Ascending aorta (tissue), 2 donors: ENCODE data around the gene KCNN4. TPM values are rescaled to one million over a fixed set of nuclear protein-coding genes. Genes with fewer than 3 reads are reported as not detected.
A peak's percentile ranks its signal among the peaks of the same experiment; 100 is the strongest.
"Not testable (repeated sequence)": the region's sequence is repeated elsewhere in the genome, so short reads cannot be mapped to it uniquely, and the experiment has no call there.

Experiments
- DNase-seq, 2 donors: peaks; one replicate each; pipeline ENCODE4 v3.0.0-alpha.2; 2019; ENCODE audit warnings: low spot score in 2 of 2
- H3K27ac ChIP-seq, 2 donors: fragments of 200-600 bp; sonication (generic); one replicate each; pipeline ENCODE4 v1.5.1; 2016 to 2017; ENCODE audit warnings: mild to moderate bottlenecking in 1 of 2
- H3K27me3 ChIP-seq: fragments of 200-600 bp; sonication (generic); one replicate; pipeline ENCODE4 v1.5.1; 2017
- H3K36me3 ChIP-seq, 2 donors: fragments of 200-600 bp; sonication (generic); one replicate each; pipeline ENCODE4 v1.5.1; 2016
- H3K4me1 ChIP-seq, 2 donors: fragments of 200-600 bp; sonication (generic); one replicate each; pipeline ENCODE4 v1.5.1; 2016 to 2017; ENCODE audit warnings: mild to moderate bottlenecking in 1 of 2
- H3K4me3 ChIP-seq, 2 donors: fragments of 200-600 bp; sonication (generic); one replicate each; pipeline ENCODE4 v1.5.1; 2016 to 2017; ENCODE audit warnings: mild to moderate bottlenecking in 1 of 2
- H3K9me3 ChIP-seq, 2 donors: fragments of 200-600 bp; sonication (generic); one replicate each; pipeline ENCODE4 v1.5.1; 2016
- intact Hi-C: fragments of 100-400 bp; cut with DNase I; formaldehyde crosslinking; loops from one replicate; pipeline ENCODE4 v1.15.1; 2023
- total RNA-seq: library from RNA; depleted of rRNA; stranded (reverse); fragments of >200 nt; gene quantifications from one replicate; pipeline ENCODE4 v1.1.0, GENCODE V29; 2016
- TF ChIP-seq, protein P1 (sequence below), 3 experiments: fragments of 200-600 bp in 2 of 3; fragments of 450-650 bp in 1 of 3; sonication (generic) in 2 of 3; IDR thresholded peaks; one replicate each; pipeline ENCODE4 v1.5.1; 2016 to 2019; ENCODE audit warnings: antibody characterized with exemption in 3 of 3, mild to moderate bottlenecking in 1 of 3, moderate library complexity in 1 of 3

The KCNN4 gene
- total RNA-seq, 1 donor from 2014 or later = 2.3 TPM

DNA sequence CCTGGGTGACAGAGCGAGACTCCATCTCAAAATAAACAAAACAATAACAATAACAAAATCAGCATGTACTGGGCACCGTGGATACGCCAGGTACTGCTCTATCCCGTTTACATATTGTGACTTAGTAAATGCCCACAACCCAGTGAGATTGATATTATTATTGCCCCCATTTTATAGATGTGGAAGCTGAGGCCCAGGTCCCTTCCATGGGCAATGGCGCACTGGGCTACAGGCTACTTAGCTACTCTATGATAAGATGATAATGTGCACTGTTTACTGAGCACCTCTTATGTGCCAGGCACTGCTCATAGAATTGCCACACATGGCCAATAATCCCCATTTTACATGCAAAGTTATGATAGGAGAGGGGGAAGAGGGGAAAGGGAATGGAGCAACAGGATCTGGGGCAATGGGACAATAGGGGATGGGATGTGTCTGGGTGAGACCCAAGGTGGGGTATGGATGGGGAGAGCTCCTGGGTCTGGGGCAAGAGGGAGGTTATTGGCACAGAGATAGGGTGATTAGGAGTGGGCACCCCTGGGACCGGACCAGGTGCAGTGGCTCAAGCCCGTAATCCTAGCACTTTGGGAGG lies 5.4 kb downstream of the KCNN4 start:
- intact Hi-C loops = no loop called here
- TF ChIP-seq, protein P1, sequence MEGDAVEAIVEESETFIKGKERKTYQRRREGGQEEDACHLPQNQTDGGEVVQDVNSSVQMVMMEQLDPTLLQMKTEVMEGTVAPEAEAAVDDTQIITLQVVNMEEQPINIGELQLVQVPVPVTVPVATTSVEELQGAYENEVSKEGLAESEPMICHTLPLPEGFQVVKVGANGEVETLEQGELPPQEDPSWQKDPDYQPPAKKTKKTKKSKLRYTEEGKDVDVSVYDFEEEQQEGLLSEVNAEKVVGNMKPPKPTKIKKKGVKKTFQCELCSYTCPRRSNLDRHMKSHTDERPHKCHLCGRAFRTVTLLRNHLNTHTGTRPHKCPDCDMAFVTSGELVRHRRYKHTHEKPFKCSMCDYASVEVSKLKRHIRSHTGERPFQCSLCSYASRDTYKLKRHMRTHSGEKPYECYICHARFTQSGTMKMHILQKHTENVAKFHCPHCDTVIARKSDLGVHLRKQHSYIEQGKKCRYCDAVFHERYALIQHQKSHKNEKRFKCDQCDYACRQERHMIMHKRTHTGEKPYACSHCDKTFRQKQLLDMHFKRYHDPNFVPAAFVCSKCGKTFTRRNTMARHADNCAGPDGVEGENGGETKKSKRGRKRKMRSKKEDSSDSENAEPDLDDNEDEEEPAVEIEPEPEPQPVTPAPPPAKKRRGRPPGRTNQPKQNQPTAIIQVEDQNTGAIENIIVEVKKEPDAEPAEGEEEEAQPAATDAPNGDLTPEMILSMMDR (IDR thresholded peaks at IDR 0.05) = no peak
- no peak overlapping the region for H3K4me3 ChIP-seq
- peaks cover 4 to 8% of the 10 kb centered on the region in 2 donors for H3K4me1 ChIP-seq
- H3K27ac ChIP-seq = no peak overlapping the region
- H3K27me3 ChIP-seq = no peaks in the 10 kb centered on the region
- H3K9me3 ChIP-seq = no peaks in the 10 kb centered on the region
- DNase-seq = no peak
- H3K36me3 ChIP-seq = no peaks in the 10 kb centered on the region

DNA sequence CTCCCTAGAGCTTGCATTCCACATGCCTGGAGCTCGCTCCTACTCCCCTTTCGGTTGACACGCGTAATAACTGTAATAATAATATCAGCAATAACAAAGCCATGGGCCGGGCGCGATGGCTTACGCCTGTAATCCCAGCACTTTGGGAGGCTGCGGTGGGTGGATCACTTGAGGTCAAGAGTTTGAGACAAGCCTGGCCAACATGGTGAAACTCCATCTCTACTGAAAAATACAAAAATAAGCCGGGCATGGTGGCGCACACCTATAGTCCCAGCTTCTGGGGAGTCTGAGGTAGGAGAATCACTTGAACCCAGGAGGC lies 5.9 kb downstream of the KCNN4 start:
- H3K36me3 ChIP-seq, H3K27me3 ChIP-seq, DNase-seq, intact Hi-C loops, H3K4me1 ChIP-seq, H3K27ac ChIP-seq, H3K9me3 ChIP-seq: not testable (repeated sequence)
- H3K4me3 ChIP-seq = peak overlapping the region in 1 of 2 donors; percentile 50

DNA sequence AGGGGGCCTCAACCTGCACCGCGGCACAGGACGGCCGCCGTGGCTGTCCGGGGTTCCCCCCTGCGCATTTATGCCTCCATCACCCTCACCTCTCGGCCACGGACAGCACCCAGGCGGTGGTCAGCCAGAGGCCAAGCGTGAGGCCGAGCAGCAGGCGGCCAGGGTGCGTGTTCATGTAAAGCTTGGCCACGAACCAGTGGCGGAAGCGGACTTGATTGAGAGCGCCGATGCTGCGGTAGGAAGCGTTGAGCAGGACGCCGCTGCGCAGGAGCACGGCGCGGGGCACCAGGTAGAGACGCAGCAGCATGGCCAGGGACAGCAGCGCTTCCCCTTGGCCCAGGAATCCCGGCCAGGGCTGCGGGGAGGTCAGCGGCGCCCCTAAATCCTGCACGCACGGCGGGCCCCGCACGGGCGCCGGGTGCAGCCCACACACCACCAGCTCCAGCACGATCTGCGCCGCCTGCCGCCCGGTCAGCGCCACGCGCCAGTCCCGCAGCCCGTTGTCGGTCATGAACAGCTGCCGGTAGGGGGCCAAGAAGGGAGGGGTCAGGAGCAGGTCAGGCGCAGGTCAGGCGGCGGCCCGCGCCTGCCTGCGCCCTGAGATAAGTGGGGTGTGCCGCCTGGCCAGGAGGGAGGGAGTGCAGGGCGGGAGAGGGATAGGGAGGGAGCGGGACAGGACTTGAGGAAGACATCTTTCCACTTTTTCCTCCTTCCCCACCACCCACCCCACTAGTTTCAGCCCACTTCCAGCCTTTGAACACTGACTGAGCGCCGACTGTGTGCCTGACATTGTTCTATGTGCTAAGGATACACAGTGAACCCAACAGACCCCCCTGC lies 6.5 kb downstream of the KCNN4 start:
- Histone ChIP-seq H3K4me3 (peak overlapping the region; percentile 23 to 50), H3K9me3 (no peaks in the 10 kb centered on the region), H3K4me1 (peaks cover 4 to 8% of the 10 kb centered on the region in 2 donors), H3K27me3 (no peaks in the 10 kb centered on the region), H3K36me3 (no peaks in the 10 kb centered on the region), H3K27ac (no peak overlapping the region)
- DNase-seq = no peak
- intact Hi-C loops = no loop called here
- TF ChIP-seq, protein P1 (IDR thresholded peaks at IDR 0.05) = peak; percentile 34 to 50 (median 47)

DNA sequence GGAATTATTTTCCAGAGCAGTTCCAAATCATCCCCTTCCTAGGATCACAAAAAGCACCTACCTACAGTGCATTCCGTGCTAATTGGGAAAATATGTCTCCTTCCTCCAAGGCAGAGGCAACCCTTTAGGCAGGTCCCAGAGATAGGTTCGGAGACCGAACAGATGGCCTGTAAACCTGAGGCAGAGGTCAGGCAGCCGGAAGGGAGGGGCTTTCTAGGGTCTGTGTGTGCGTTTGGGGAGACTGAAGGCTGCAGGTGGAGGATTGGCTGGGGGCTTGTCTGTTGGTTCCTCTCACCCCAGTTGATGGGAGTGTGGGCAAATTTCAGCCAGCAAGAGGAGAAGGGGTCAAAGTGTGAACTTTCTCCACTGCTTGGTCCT lies 7.1 kb downstream of the KCNN4 start:
- intact Hi-C loops = no loop called here
- no peak overlapping the region for H3K27ac ChIP-seq
- TF ChIP-seq, protein P1 (IDR thresholded peaks at IDR 0.05) = no peak

DNA sequence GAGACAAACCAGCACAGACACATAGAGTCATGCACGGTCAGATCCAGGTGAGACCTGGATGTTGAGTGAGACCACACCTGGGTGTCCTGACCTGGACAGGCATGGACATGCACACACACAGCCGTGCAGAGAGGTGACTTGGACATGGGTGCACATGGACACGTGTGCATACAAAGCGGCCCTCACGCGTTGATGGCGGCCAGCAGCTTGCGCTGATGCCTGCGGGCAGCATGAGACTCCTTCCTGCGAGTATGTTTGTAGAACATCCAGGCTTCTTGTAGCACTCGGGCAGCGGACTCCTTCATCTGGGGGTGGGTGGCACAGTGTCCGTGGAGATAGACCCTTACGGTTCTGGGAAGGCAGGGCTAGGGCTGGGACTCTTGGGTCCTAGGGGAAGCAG lies 11.5 kb downstream of the KCNN4 start:
- intact Hi-C loops = no loop called here
- DNase-seq = no peak
- H3K27me3 ChIP-seq = no peaks in the 10 kb centered on the region

More for the DNA sequence above, 7.1 kb downstream of the KCNN4 start:
- Histone ChIP-seq H3K4me3 (peak overlapping the region in 1 of 2 donors; percentile 50), H3K9me3 (no peaks in the 10 kb centered on the region), H3K36me3 (no peaks in the 10 kb centered on the region), H3K27me3 (no peaks in the 10 kb centered on the region), H3K4me1 (peaks cover 4 to 8% of the 10 kb centered on the region in 2 donors)
- no peak for DNase-seq

More for the DNA sequence above, 11.5 kb downstream of the KCNN4 start:
- no peak overlapping the region for H3K27ac ChIP-seq
- H3K4me1 ChIP-seq = peaks cover 2 to 13% of the 10 kb centered on the region in 2 donors
- TF ChIP-seq, protein P1 (IDR thresholded peaks at IDR 0.05) = no peak
- no peaks in the 10 kb centered on the region for H3K9me3 ChIP-seq
- H3K4me3 ChIP-seq = no peak overlapping the region
- H3K36me3 ChIP-seq = no peaks in the 10 kb centered on the region
